GM18502 (cell line): ENCODE measurements around the gene HSH2D.

Experiments
- ATAC-seq: cut with Tn5 transposase; IDR thresholded peaks from one replicate; pipeline ENCODE4 v1.9.1; 2021; ENCODE audit warnings: mild to moderate bottlenecking; ENCODE audit not compliant: unreplicated experiment, poor library complexity

Gene HSH2D

GRCh38 chr19:16207490-16208025 is 64.1 kb downstream of the HSH2D start:
- ATAC-seq = no peak
